T-helper 1 cell (primary cell): ENCODE measurements around the gene AQP6.
"Not testable (repeated sequence)": the region's sequence is repeated elsewhere in the genome, so short reads cannot be mapped to it uniquely, and the experiment has no call there.

ENCODE experiments used
- DNase-seq, 5 donors: peaks; one replicate each; pipeline ENCODE4 v3.0.0-alpha.2; 2012 to 2020

The AQP6 gene

DNA sequence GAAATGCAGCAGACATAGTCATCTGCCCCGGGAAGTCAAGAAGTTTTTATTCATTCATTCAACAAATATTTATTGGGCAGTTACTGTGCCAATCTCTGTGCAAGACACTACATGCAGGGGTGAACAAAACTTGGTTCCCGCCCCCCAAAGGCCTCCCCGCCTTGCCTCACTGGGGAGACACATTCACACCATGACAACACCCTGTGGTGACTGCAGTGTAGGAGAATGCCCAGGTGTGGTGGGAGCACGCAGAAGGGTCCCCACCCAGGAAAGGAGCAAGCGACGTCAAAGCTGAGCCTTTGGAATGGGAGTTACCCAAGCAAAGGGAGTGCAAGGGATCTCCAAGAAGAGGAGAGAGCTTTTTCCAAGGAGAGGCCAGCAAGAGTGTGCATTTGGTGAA, 1.6 kb upstream of the AQP6 start:
- DNase-seq = no peak

GRCh38 chr12:49972129-49972528, 618 bp upstream of the AQP6 start:
- DNase-seq = no peak

DNA sequence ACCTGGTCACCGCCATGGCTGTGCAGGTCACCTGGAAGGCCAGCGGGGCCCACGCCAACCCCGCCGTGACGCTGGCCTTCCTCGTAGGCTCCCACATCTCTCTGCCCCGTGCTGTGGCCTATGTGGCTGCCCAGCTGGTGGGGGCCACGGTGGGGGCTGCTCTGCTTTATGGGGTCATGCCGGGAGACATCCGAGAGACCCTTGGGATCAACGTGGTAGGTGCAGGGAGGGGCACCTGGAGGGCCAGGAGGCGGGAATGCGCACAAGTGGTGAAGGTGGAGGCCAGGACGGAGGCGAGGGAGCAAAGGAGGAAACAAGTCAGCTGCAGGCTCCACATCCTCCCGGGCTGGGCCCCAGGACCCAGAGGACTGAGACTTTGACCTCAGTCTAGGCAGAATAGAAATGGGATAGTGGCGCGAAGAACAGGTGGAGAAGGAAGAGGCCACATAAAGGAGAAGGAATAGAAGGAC, 649 bp downstream of the AQP6 start:
- no peak for DNase-seq

DNA sequence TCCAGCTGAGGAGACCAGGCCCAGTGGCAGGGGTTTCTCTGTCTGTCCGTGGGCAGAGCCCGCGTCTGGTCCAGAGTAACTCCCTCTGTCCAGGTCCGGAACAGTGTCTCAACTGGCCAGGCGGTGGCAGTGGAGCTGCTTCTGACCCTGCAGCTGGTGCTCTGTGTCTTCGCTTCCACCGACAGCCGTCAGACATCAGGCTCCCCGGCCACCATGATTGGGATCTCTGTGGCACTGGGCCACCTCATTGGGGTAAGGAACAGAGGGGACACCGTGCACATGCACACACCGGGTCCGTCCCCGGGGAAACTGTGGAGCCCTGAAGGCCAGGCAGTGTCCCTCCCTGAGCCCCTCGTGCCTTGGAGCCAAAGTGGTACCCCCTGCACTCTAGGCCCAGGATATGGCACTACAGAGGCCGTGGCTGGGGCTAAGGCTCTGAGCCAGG, 1.5 kb downstream of the AQP6 start:
- no peak for DNase-seq

- no peak for DNase-seq
Measured at GRCh38 chr12:49974677-49975317, 2.0 kb downstream of the AQP6 start.

GRCh38 chr12:49975318-49975761, 2.6 kb downstream of the AQP6 start:
- DNase-seq = no peak

- DNase-seq = no peak
Measured at GRCh38 chr12:49976557-49976956, 3.8 kb downstream of the AQP6 start.

DNA sequence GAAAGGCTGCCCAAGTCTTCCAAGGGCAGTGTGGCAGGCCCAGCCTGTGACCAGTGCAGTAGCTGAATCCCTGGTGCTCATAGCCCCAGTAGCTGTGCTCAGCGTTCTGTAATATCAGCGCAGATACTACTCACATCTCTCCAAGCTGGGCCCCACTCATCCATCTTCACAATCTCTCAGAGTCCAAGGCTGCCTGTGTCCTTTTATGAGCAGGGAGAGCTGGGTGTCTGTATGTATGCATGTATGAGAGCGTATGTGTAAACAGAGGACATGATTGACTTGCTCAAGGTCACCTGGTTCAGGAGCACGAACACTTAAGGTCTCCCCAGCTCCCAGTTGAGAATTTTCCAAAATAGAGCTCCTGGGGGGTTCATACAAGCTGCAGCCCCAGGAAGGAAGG, 5.4 kb downstream of the AQP6 start:
- no peak for DNase-seq

DNA sequence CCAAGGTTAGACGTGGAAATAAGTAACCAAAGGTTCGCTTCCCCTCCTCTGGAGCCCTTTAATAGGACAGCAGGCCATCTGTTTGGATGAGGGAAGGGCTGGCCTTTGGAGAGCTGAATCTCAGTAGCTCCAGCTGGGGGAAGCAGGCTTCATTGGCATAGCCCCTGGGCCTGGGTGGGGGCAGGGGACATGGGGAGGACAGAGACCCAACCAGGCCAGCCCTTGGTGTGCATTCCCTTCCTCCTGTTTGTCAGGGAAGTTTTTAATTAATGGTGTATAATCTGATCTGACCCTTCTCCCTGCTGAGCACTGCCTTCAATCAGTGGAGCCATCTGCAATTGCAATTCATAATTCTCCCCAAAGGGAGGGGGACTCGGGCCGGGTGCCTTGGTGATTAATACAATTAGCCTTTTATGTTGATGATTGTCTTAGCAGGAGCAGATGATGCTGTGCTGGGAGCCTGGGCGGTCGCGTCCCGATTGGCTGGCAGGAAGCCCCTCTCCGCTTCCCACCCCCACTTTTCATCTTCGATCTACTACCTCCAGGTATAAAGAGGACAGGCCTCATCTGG, 6.4 kb downstream of the AQP6 start:
- DNase-seq = no peak

- DNase-seq = no peak
Measured at GRCh38 chr12:49979791-49980190, 7.0 kb downstream of the AQP6 start.

GRCh38 chr12:49980501-49981349, 8.0 kb downstream of the AQP6 start:
- DNase-seq = no peak

DNA sequence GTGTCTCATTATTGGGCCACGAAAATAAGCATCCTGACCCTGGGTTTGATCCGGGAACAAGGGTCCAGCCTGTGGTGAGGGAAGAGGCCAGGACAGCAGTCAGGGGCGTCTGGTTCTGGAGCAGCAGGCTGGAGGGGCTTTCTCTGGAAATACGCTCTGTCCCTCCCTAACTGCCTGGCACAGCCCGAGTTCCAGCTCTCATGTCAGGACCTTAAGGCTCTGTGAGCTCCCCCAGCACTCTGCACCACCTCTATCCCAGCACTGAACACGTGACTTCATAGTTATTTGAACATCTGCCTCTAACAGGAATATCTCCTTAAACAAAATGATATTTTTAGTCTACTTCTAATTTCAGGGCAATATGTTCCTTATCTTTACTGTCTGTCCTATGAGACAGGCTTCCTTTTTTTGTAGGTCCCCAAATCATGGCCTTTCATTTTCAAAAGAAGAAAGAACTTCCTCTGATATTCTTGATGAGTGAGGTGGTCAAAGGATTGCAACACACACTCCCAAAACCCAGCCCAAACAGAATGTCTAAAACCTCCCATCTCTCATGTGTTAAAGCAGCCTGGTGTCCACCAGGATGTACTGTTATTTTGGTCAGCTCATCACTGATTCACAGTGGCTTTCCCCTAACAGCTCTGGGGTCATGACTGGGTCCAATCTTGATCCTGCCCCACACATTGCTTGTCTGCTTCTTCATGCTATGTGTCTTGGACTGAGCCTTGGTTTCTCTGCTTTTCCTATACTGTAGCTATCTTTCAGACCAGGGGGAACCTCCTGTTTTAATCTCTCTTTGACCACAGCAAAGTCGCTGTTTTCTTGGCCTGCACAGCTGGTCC, 9.7 kb downstream of the AQP6 start:
- no peak for DNase-seq

- DNase-seq = no peak
Measured at GRCh38 chr12:49983892-49984291, 11.1 kb downstream of the AQP6 start.

DNA sequence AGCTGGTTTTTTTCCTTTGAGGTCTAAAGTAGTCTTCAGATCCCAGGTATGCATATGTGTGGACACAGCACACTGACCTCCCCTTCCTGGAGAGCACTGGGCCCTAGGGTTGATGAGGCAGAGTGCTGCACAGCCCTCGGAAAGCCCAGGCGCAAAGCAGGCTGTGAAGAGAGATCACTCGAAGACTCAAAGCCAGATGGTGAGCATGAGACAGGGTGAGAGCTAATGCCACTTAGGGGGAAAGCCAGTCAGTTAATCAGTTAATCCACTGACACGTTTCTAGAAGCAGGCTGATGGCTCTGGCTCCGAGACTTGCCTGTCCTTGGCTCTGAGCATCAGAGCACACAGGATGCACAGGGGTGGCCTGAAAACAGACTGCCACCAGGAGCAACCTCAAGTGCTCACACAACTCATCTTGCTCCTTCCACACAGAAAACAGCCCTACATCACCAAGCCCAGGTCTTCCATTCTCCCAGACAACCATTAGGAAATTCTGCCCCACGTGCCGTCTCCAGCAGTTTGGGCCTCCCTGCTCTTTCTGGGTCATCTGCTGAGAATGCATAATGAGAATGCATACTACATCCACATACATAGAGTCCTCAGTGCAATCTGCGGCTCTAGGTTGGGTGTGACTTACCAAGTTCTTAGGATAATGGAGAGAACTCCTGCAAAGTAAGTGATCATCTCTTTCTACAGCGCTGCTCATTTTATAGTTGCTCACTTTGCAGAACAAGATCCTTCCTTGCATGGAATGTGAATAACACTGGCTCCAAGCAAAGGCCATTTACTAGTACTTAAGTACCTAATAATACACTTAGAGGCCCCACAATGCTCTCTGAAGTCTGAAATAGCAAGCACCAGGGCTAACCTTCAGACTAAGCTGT, 12.0 kb downstream of the AQP6 start:
- DNase-seq = no peak

DNA sequence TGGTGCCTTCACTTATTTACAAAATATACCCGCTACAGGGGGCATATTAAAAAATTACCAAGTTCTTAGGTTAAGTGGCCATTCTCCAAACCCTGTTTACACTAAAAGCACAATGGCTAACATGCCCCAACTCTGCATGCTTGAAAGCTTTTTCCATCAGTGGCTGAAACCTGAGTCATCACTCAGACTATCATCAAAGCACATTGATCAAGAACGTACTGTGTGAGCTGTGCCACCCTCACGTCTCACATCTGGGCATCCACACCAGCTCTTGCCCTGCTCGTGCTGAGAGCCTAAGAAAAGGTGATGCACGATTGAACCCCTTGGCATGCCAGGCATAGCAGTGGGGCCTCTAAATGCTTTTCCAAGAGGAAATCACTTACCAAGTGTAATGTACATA, 13.2 kb downstream of the AQP6 start:
- no peak for DNase-seq

DNA sequence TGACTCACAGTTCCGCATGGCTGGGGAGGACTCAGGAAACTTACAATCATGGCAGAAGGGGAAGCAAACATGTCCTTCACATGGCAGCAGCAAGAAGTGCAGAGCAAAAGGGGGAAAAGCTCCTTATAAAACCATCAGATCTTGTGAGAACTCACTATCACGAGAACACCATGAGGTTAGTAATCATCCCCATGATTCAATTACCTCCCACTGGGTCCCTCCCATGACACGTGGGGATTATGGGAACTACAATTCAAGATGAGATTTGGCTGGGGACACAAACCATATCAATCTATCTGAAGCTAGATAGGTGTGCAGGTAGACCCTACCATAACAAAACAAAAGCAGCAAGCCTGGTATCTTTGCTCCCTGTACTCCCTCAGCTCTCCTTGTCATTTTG, 13.7 kb downstream of the AQP6 start:
- not testable (repeated sequence) for DNase-seq

DNA sequence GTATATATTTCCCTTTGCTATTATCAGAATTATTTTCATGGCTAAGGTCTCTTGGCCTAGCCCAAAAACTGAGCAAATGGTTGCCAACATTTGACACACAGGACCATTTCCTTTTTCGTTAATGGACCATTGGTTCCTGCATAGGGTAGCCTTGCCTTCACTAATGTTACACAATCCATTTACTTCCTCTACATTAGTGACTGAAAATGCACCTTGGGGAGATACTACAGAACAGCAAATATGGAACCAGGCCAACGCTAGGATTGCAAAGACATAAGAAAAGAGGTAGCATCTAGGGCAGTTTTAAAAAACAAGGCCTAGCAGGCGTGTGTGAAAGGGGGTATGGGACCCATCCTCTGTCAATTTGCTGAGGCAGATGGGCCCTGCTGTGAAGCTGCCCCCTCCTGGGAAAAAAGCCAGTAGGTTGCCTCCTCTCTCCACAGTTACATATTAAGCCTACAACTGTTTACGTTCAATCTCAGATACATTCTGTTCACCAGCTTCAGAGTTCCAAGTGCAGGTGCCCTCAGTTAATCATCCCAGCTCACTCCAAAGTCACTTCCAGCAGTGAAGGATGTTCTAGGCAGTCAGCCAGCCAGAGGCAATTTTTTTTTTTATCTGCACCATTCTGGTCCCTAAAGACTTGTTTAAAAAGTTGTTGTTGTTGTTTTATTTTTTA, 15.0 kb downstream of the AQP6 start:
- no peak for DNase-seq

DNA sequence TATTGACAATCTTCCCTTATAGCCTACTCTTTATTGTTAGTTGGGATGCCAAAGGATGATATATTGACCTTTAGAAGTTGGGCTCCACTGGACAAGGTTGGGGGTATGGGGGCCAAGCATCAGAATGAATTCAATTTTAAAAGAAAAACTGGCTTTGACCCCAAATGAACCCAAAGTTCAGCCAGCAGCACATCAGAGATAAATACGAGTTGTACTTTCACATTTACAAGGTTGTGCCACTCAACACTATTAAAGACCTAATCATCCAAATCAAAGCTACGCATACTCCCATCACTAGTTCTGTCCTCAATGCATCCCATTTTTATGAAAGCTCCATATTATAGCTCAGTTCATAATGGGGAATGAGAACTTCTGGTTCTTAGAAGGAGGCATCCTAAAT, 16.7 kb downstream of the AQP6 start:
- not testable (repeated sequence) for DNase-seq

DNA sequence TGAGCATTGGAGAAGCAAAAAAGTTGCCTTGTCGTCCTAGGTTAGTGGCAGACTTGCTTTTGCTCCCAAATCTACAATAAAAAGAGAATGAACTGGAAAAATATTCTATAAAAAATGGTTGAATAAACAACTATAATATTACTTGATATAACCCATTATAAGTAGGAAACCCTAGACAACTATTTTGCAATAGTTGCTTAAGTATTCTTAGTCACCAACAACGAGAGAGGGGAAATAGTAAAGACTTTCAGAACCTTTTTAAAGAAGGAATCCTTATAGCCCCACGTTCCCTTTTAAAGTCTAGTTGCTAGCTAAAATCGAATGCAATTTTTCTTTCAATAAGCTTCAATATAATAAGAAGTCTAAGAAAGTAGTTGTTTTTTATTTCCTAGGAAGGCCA, 17.5 kb downstream of the AQP6 start:
- DNase-seq = no peak

- no peak for DNase-seq
Measured at GRCh38 chr12:49998453-49998852, 25.7 kb downstream of the AQP6 start.

DNA sequence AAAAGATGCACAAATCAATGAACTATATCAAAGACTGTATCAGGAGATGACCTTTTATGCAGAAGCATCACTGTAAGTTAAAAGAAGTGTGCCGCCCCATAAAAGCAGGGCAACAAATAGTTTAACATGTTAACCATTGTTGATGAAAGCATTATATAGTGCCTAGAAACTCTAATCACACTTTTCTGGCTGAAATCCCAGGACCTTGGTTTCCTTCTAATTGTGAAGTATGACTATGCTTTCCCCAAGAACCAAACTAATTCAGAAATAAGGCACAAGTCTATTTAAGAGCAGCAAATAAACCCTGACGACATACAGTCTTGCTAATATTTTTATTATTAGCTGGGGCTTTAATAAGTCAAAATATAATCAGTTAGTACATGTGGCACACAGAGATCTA, 30.8 kb downstream of the AQP6 start:
- DNase-seq = no peak
